GM18519 (cell line): ENCODE results near the gene APBA2.

Experiments
- ATAC-seq: cut with Tn5 transposase; IDR thresholded peaks from one replicate; pipeline ENCODE4 v1.9.1; 2021; ENCODE audit warnings: mild to moderate bottlenecking, moderate library complexity; ENCODE audit not compliant: unreplicated experiment, low FRiP score

APBA2 gene

DNA sequence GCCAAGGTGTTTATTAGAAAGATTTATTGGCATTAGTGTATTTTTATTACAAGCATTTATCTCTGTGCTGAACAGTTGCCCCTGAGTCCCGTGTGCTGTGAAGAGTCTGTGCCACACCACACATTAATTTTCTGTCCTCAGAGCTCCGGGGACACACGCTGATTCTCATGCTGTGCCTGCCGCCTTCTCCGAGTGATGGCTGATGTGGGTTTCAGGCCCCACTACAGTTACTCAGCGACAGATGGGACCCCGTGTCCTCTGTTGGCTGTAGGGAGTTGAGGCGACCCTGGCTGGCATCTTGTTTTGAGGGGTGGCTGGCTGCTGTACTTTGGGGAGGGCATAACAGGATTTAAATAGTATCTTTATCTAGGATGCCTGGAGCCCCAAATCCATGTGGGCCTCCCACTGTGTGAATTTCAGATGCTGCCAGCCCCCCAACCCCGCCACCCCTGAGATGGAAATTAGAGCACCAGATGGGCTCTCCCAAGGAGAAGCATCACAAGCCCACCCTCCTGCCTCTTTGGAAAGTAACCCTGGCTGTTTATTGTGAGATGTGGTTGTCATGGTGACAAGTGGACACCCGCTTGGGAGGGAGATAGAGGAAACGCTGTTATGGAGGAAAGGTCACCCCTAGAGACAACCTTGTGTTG is 185.6 kb downstream of the APBA2 start:
- ATAC-seq, result no peak

- no peak for ATAC-seq
Observed at GRCh38 chr15:29071882-29072273, 186.1 kb downstream of the APBA2 start.

- ATAC-seq, result no peak
Observed at GRCh38 chr15:29072444-29072843, 186.7 kb downstream of the APBA2 start.

DNA sequence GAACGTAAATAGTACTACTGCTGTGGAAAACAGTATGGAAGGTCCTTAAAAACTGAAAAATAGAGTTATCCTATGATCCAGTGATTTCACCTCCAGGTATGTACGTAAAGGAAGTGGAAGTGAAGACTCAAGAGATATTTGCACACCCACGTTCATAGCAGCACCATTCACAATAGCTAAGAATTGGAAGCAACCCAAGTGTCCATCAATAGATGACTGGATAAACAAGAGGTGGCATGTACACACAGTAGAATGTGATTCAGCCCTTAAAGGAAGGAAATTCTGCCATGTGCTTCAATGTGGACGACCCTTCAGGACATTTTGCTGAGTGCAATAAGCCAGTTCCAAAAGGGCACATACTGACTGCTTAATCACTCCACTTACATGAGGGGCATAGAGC is 188.3 kb downstream of the APBA2 start:
- no peak for ATAC-seq

DNA sequence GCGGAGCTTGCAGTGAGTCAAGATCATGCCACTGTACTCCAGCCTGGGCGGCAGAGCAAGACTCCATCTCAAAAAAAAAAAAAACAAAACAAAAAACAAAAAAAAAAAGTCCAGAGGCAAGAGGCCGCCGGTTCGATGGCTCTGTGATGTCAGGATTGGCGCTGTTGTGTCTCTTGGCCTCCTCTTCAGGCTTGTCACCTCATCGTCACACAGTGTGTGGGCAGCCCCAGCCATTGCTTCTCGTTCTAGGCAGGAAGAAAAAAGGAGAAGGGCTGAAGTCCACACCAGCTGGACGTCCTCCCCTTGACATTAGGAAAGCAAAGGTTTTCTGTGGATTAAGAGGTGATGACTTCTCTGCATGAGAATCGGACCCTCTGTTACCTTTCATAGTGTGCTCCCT is 192.8 kb downstream of the APBA2 start:
- ATAC-seq, result no peak

- ATAC-seq, result no peak
Observed at GRCh38 chr15:29079479-29079878, 193.7 kb downstream of the APBA2 start.

- ATAC-seq, result no peak
Observed at GRCh38 chr15:29081781-29082180, 196.0 kb downstream of the APBA2 start.

DNA sequence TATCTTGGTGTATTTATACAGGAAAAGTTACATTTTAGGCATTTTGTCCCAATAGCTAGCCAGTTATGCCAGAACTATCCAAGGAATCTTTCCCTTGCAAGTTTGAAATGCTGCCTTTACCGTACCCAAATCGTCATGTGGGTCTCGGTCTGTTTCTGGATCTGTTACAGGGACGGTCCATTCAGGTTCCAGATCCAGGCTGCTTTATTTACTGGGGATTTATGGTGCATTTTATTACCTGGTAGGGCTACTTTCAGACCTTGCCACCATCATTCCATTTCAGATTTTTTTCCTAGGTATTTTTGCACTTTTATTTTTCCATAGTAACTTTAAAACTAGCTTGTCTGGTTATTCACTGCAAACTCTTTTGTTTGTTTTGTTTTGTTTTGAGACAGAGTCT is 197.4 kb downstream of the APBA2 start:
- no peak for ATAC-seq

- ATAC-seq, result no peak
Observed at GRCh38 chr15:29083858-29084257, 198.1 kb downstream of the APBA2 start.

DNA sequence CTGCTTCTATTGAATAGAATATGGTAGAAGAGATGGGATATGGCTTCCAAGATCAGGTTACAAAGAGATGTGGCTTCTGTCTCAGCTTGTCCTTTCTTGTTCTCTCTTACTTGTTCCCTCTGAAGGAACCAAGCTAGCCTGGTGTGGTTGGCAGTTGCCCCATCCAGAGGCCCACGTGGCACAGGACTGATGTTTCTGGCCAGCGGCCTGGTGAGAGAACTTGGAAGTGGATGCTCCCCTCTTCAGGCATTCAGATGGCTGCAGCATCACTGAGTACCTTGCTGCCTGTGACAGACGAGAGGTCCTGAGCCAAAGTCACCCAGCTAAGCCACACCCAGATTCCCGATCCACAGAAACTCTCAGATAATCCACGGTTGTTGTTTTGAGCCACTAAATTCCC is 200.2 kb downstream of the APBA2 start:
- no peak for ATAC-seq

- ATAC-seq, result no peak
Observed at GRCh38 chr15:29086891-29087290, 201.1 kb downstream of the APBA2 start.

- no peak for ATAC-seq
Observed at GRCh38 chr15:29087521-29088285, 201.9 kb downstream of the APBA2 start.

DNA sequence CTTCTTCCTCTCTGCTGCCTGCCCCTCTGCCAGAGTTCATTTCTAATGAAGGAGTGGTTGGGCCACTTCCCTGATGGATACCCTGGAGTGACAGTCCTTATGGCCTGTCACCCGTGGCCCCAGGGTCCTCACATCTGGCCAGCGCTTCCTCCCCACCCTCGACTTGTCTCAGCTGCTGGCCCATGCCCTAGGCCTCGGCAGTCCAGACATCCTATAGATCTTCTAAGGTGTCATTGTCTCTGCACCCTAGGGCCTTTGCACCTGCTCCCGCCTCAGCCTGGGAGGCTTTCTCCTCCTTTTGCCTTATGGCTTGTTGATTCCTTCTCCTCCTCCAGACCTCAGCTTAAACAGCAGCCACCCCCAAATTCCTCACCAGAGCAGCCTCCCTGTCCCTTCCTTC is 202.9 kb downstream of the APBA2 start:
- no peak for ATAC-seq

DNA sequence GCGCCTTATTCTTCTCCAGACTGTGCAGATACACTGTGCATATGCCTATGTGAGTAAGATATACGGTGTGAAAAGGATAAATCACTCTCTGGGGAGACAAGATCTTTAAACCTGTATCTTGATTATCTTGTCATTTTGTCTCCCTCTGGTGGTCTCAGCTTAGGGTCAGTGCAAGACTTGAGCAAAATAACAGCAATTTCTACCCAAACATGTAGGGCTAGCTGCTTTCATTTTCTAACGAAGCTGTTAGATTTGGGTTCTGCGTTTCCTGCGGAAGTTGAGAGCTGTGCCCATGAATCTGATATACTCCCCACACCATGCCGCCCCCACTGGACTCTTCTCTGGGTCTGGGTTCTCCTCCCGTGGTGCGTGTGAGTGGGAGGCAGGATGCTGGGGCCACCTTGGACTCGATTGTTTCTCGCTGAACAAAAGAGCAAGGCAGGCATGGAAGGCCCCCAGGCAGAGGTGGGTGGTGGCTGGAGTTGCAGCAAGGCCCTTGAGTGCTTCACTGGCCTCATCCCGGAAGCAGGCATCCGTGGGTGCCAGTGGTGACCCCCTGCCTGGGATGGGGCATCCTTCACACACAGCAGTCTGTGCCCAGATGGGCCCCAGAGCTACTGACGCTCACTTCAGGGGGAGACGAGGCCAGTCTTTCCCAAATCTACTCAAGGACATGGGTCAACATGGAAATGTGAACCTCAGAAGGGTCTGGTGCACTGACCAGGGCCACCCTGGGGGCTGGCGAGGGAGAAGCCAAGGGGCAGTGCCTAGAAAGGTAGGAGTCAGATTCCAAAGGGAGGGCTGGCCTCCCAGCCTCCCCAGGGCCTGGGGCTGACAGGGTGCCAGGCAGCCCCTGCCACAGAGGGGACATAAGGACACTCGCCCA is 204.2 kb downstream of the APBA2 start:
- ATAC-seq, result no peak

- ATAC-seq, result no peak
Observed at GRCh38 chr15:29090617-29091466, 205.1 kb downstream of the APBA2 start.

DNA sequence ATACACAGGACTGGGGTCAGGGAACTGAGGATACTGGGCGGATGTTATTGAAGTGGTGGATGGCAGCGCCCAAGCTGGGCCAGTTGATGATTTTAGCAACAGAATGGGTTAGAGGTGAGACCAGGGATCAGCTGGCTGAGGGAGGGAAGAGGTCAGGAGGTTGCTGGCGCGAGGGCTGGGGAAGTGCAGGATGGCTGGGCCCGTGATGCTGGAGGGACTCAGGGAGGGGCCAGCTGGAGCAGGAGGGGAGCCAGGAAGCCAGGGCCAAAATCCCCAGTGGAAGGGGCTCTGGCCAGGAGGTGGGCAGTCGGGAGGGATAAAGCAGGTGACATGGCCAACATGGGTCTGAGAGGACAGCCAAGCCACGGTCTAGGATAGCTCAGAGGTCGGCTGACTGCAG is 205.9 kb downstream of the APBA2 start:
- ATAC-seq, result no peak

DNA sequence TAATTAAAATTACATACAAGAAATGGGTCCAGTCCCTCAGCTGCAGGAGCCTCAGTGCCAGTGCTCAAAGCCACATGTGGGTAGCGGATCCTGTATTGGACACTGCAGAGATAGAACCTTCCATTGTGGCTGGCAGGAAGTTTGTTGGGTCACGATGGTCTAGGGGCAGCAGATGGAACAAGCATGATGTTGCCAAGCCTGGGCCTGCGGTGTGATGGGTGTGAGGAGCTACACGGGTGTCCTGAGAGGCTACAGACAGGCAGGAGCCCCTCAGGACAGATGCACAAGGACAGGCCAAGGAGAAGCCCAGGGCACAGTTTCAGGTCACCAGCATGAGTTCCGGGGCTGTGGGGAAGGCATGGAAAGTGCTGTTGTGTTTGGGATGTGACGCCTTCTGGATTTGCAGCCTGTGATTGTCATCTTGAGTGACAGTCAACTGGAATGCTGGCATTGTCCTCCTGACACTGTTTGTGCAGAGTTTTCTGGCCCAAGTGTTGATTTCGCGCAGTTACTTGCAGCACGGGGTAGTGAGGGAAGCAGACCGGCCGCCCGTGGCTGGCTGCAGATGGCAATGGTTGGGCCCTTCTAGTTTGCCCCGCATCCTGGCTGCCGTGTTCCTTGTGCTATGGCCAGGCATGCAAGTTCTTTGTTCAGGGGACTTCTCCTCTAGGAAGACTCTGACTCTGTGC is 206.7 kb downstream of the APBA2 start:
- ATAC-seq, result no peak

DNA sequence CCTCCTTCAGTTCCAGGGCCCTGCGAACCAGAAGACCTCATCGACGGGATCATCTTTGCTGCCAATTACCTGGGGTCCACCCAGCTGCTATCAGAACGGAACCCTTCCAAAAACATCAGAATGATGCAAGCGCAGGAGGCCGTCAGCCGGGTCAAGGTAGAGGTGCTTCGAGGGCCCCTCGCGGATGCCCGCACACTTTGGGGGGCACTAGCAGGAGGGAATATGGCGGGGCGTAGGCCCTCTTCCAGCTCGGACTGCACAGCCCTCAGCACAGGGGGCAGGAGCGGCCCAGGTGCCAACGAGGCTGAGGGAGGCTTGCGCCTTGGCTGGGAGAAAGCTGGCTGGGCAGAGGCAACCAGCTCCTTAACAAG is 207.3 kb downstream of the APBA2 start:
- no peak for ATAC-seq

GRCh38 chr15:29093696-29094343 is 208.0 kb downstream of the APBA2 start:
- ATAC-seq, result no peak
